K562 (cell line): ENCODE results near the gene FAM180B. TPM values are rescaled to one million over a fixed set of nuclear protein-coding genes. Genes with fewer than 3 reads are reported as not detected.

ENCODE experiments used
- CBX8 ChIP-seq: fragments of 200-600 bp; sonication (generic); IDR thresholded peaks from 2 replicates; pipeline ENCODE4 v1.6.1; 2012; ENCODE audit warnings: borderline replicate concordance, mixed run types, low read depth, mild to moderate bottlenecking, moderate library complexity, mixed read lengths, low read length, control low read depth, inconsistent platforms; ENCODE audit not compliant: poor library complexity, severe bottlenecking; ENCODE audit errors: extremely low read depth
- CHCHD3 ChIP-seq: fragments of 250-450 bp; sonication (Bioruptor Pico); IDR thresholded peaks from 2 replicates; pipeline ENCODE4 v2.1.2; 2022; ENCODE audit warnings: mild to moderate bottlenecking
- CSDE1 ChIP-seq, 2 experiments: fragments of 450-650 bp; IDR thresholded peaks; 2 replicates each; pipeline ENCODE4 v1.6.1; 2016; ENCODE audit warnings: mild to moderate bottlenecking in 1 of 2
- PHB ChIP-seq: fragments of 250-450 bp; sonication (Bioruptor Pico); IDR thresholded peaks from 2 replicates; pipeline ENCODE4 v1.5.0; 2021
- PPARD ChIP-seq: fragments of 250-450 bp; sonication (Bioruptor Pico); IDR thresholded peaks from 2 replicates; pipeline ENCODE4 v1.8.0; 2022; ENCODE audit warnings: inconsistent platforms, mild to moderate bottlenecking, moderate library complexity
- RAD21 ChIP-seq, 2 experiments: fragments of 250-450 bp in 1 of 2; fragments of 450-650 bp in 1 of 2; sonication (Bioruptor Pico) in 1 of 2; formaldehyde crosslinking in 1 of 2; IDR thresholded peaks in 1 of 2; conservative IDR thresholded peaks in 1 of 2; 2 replicates each; pipeline versions ENCODE4 v1.4.0 to v1.8.0; 2020 to 2022; ENCODE audit warnings: mild to moderate bottlenecking in 2 of 2, moderate library complexity in 1 of 2
- RCOR1 ChIP-seq, 2 experiments: IDR thresholded peaks; 2 replicates each; pipeline ENCODE4 v1.6.1; 2012; ENCODE audit warnings: low read depth in 2 of 2, low read length in 2 of 2, borderline replicate concordance in 1 of 2, improper control_type of control experiment in 1 of 2
- SIN3A ChIP-seq, 2 experiments: fragments of 150-350 bp in 1 of 2; IDR thresholded peaks; 2 replicates each; pipeline ENCODE4 v1.6.1; 2011 to 2016; ENCODE audit warnings: borderline replicate concordance in 2 of 2, low read depth in 2 of 2, low read length in 2 of 2, mild to moderate bottlenecking in 2 of 2, moderate library complexity in 2 of 2; ENCODE audit not compliant: control insufficient read depth in 1 of 2
- SMARCA5 ChIP-seq: fragments of 450-650 bp; IDR thresholded peaks from 2 replicates; pipeline ENCODE4 v1.6.1; 2016
- XRCC5 ChIP-seq: fragments of 200-400 bp; formaldehyde crosslinking; IDR thresholded peaks from 2 replicates; pipeline ENCODE4 v1.6.1; 2017; ENCODE audit warnings: low read depth, mild to moderate bottlenecking, low read length
- ZFP30 ChIP-seq: fragments of 250-450 bp; sonication (Bioruptor Pico); IDR thresholded peaks from 2 replicates; pipeline ENCODE4 v1.8.0; 2022; ENCODE audit warnings: moderate library complexity, mild to moderate bottlenecking, inconsistent platforms, borderline replicate concordance
- ZNF140 ChIP-seq: fragments of 250-450 bp; sonication (Bioruptor Pico); IDR thresholded peaks from 2 replicates; pipeline ENCODE4 v1.8.0; 2021; ENCODE audit warnings: moderate library complexity, mild to moderate bottlenecking, inconsistent platforms
- polyA plus RNA-seq, 8 experiments: library from polyadenylated mRNA; depleted of rRNA in 4 of 8; stranded (reverse) in 5 of 8; unstranded in 3 of 8; fragments of >200 nt; fragmentation: Nextera tagmentation in 2 of 8; fragmentation: Illumina TruSeq in 1 of 8; extraction: Ambion mirVana in 2 of 8; extraction: Trizol in 1 of 8; gene quantifications; 2 replicates each; pipeline versions ENCODE4 v1.2.1 to v1.2.3, GENCODE V29; 2011 to 2014; ENCODE audit warnings: inconsistent platforms in 1 of 8, missing spikeins in 1 of 8
- total RNA-seq, 7 experiments: library from RNA; depleted of rRNA in 6 of 7; stranded (reverse); fragments of >200 nt in 6 of 7; fragmentation: Illumina TruSeq in 2 of 7; extraction: Trizol in 2 of 7; gene quantifications; 2 replicates each; pipeline versions ENCODE4 v1.2.1 to v1.2.3, GENCODE V29; 2011 to 2021; ENCODE audit warnings: low replicate concordance in 1 of 7
- TF ChIP-seq, protein P1 (sequence below): fragments of 450-650 bp; IDR thresholded peaks from 2 replicates; pipeline ENCODE4 v1.6.1; 2016; ENCODE audit warnings: mild to moderate bottlenecking, moderate library complexity

The FAM180B gene
- total and polyA plus RNA-seq, 9 of the 15 experiments (the other 6 are each of a cell fraction or from before 2014, with no cell fraction given), result 0.05 to 0.14 TPM; not detected in 7

DNA sequence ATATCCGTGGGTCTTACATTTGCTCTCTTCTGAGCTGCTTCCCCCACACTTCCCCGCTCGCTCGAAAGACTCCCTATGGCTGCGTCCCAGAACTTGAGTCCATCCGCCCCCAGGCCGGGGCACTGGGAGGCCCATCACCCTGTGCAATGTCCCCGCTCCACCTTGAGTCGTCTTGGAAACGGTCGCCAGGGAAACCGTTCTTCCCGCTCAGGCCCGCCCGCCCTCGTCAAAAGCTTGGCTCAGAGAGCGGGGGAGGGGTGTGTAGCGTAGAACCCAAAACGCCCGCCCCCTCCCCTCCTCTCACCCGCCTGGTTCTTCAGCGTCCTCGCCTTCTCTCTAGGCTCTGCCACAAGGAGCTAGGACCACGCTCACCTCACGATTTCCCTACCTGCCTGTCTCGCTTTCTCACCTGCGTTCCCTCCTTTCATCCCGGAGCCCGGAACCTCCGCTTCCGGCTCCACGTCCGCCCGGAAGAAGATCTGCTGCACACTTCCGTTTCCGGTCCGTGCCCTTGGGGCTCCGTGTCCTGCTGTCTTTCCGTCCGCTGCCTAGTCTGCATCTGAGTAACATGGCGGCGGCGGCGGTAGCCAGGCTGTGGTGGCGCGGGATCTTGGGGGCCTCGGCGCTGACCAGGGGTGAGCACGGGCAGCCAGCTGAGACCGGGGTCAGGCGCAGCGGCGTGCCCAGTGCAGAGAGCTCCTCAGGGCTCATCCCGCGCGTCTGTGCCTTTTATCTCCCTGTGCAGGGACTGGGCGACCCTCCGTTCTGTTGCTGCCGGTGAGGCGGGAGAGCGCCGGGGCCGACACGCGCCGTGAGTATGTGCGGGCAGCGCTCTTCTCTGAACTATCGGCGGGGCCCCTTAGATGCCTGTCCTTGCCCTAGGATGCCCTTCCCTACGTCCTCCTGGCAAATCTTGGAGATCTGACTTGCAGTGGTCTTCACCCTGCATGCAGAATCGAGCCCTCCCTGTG lies 7.7 kb upstream of the FAM180B start, which contains the start of the genes KBTBD4 and NDUFS3 (continued):
- TF ChIP-seq SMARCA5 (peak; percentile 82), SIN3A (IDR thresholded peaks at IDR 0.05; ENCODE audit: borderline replicate concordance in 2 of 2, control insufficient read depth in 1 of 2, low read depth in 2 of 2, low read length in 2 of 2) (peak; percentile 77 to 91; a peak in 3 of 4 replicates), CSDE1 (IDR thresholded peaks at IDR 0.05) (peak; percentile 81 to 95; a peak in 2 of 4 replicates), ZFP30 (CRISPR knock-in tag) (no peak), ZNF140 (CRISPR knock-in tag) (no peak), CBX8 (no peak), PHB (CRISPR knock-in tag) (no peak), XRCC5 (peak; percentile 99), RAD21 (CRISPR knock-in tag; conservative IDR thresholded peaks at IDR 0.05 in 1 of 2, IDR thresholded peaks at IDR 0.05 in 1 of 2) (peak in 1 of 2 experiments; percentile 12; a peak in 1 of 4 replicates), CHCHD3 (CRISPR knock-in tag) (no peak), RCOR1 (IDR thresholded peaks at IDR 0.05; ENCODE audit: borderline replicate concordance in 1 of 2, low read depth in 2 of 2, low read length in 2 of 2) (peak in 1 of 2 experiments; percentile 61; a peak in 3 of 4 replicates), PPARD (CRISPR knock-in tag) (no peak)
- TF ChIP-seq, protein P1, sequence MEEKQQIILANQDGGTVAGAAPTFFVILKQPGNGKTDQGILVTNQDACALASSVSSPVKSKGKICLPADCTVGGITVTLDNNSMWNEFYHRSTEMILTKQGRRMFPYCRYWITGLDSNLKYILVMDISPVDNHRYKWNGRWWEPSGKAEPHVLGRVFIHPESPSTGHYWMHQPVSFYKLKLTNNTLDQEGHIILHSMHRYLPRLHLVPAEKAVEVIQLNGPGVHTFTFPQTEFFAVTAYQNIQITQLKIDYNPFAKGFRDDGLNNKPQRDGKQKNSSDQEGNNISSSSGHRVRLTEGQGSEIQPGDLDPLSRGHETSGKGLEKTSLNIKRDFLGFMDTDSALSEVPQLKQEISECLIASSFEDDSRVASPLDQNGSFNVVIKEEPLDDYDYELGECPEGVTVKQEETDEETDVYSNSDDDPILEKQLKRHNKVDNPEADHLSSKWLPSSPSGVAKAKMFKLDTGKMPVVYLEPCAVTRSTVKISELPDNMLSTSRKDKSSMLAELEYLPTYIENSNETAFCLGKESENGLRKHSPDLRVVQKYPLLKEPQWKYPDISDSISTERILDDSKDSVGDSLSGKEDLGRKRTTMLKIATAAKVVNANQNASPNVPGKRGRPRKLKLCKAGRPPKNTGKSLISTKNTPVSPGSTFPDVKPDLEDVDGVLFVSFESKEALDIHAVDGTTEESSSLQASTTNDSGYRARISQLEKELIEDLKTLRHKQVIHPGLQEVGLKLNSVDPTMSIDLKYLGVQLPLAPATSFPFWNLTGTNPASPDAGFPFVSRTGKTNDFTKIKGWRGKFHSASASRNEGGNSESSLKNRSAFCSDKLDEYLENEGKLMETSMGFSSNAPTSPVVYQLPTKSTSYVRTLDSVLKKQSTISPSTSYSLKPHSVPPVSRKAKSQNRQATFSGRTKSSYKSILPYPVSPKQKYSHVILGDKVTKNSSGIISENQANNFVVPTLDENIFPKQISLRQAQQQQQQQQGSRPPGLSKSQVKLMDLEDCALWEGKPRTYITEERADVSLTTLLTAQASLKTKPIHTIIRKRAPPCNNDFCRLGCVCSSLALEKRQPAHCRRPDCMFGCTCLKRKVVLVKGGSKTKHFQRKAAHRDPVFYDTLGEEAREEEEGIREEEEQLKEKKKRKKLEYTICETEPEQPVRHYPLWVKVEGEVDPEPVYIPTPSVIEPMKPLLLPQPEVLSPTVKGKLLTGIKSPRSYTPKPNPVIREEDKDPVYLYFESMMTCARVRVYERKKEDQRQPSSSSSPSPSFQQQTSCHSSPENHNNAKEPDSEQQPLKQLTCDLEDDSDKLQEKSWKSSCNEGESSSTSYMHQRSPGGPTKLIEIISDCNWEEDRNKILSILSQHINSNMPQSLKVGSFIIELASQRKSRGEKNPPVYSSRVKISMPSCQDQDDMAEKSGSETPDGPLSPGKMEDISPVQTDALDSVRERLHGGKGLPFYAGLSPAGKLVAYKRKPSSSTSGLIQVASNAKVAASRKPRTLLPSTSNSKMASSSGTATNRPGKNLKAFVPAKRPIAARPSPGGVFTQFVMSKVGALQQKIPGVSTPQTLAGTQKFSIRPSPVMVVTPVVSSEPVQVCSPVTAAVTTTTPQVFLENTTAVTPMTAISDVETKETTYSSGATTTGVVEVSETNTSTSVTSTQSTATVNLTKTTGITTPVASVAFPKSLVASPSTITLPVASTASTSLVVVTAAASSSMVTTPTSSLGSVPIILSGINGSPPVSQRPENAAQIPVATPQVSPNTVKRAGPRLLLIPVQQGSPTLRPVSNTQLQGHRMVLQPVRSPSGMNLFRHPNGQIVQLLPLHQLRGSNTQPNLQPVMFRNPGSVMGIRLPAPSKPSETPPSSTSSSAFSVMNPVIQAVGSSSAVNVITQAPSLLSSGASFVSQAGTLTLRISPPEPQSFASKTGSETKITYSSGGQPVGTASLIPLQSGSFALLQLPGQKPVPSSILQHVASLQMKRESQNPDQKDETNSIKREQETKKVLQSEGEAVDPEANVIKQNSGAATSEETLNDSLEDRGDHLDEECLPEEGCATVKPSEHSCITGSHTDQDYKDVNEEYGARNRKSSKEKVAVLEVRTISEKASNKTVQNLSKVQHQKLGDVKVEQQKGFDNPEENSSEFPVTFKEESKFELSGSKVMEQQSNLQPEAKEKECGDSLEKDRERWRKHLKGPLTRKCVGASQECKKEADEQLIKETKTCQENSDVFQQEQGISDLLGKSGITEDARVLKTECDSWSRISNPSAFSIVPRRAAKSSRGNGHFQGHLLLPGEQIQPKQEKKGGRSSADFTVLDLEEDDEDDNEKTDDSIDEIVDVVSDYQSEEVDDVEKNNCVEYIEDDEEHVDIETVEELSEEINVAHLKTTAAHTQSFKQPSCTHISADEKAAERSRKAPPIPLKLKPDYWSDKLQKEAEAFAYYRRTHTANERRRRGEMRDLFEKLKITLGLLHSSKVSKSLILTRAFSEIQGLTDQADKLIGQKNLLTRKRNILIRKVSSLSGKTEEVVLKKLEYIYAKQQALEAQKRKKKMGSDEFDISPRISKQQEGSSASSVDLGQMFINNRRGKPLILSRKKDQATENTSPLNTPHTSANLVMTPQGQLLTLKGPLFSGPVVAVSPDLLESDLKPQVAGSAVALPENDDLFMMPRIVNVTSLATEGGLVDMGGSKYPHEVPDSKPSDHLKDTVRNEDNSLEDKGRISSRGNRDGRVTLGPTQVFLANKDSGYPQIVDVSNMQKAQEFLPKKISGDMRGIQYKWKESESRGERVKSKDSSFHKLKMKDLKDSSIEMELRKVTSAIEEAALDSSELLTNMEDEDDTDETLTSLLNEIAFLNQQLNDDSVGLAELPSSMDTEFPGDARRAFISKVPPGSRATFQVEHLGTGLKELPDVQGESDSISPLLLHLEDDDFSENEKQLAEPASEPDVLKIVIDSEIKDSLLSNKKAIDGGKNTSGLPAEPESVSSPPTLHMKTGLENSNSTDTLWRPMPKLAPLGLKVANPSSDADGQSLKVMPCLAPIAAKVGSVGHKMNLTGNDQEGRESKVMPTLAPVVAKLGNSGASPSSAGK, result no peak; the same call in 1 of the 2 replicates
